IMR-90 (cell line): ENCODE measurements around the gene GLIS1. TPM values are rescaled to one million over a fixed set of nuclear protein-coding genes. Genes with fewer than 3 reads are reported as not detected.

Experiments used
- ATAC-seq: fragments of 200-7000 bp; cut with Tn5 transposase; 2 replicates; pipeline ENCODE4 v1.9.1; 2020; ENCODE audit warnings: low read depth, mild to moderate bottlenecking, moderate library complexity
- BruUV-seq: library from RNA; stranded (reverse); fragments of 400-500 nt; replicated peaks from 2 replicates; lab custom pipeline; 2021; lab: Mats Ljungman, UMichigan
- CTCF ChIA-PET: fragments of 300-600 bp; formaldehyde crosslinking; extraction: SDS; loops from one replicate; lab custom pipeline; 2021; ENCODE audit warnings: antibody characterized with exemption; lab: Yijun Ruan, JAX
- POLR2A ChIA-PET: fragments of 300-600 bp; sonication (Branson Sonifier 250); formaldehyde crosslinking; loops from one replicate; lab custom pipeline; 2022; ENCODE audit warnings: antibody characterized with exemption; ENCODE audit not compliant: unreplicated experiment; lab: Charles Lee
- DNase-seq: peaks from one replicate; pipeline ENCODE4 v3.0.0; 2013
- H2AFZ ChIP-seq: replicated peaks from 2 replicates; pipeline ENCODE3; 2013; ENCODE audit warnings: low read length, mild to moderate bottlenecking; ENCODE audit not compliant: poor library complexity
- H2AK5ac ChIP-seq: 2 replicates; pipeline ENCODE4 v1.6.1; 2013; ENCODE audit warnings: low read depth, low read length, inconsistent platforms
- H2AK9ac ChIP-seq: replicated peaks from 2 replicates; pipeline ENCODE3; 2013; ENCODE audit warnings: mild to moderate bottlenecking, low read depth, low read length, moderate library complexity; ENCODE audit not compliant: poor library complexity
- H2BK120ac ChIP-seq: 2 replicates; pipeline ENCODE4 v1.6.1; 2013; ENCODE audit warnings: low read depth, low read length, inconsistent platforms
- H2BK15ac ChIP-seq: 3 replicates; pipeline ENCODE4 v1.6.1; 2013; ENCODE audit warnings: low read depth, low read length, inconsistent platforms
- H2BK20ac ChIP-seq: 2 replicates; pipeline ENCODE4 v1.6.1; 2013; ENCODE audit warnings: low read depth, mild to moderate bottlenecking, inconsistent platforms, low read length, moderate library complexity
- H2BK5ac ChIP-seq: 2 replicates; pipeline ENCODE4 v1.6.1; 2013; ENCODE audit warnings: mild to moderate bottlenecking, low read depth, low read length, inconsistent platforms; ENCODE audit not compliant: poor library complexity, severe bottlenecking
- H3K14ac ChIP-seq: replicated peaks from 2 replicates; pipeline ENCODE4 v1.6.1; 2013; ENCODE audit warnings: low read depth, low read length, inconsistent platforms
- H3K18ac ChIP-seq: 2 replicates; pipeline ENCODE4 v1.6.1; 2013; ENCODE audit warnings: low read depth, low read length, control low read depth
- H3K23ac ChIP-seq: 2 replicates; pipeline ENCODE4 v1.6.1; 2013; ENCODE audit warnings: low read depth, low read length, inconsistent platforms
- H3K27ac ChIP-seq: 2 replicates; pipeline ENCODE4 v1.5.1; 2013; ENCODE audit warnings: mild to moderate bottlenecking, control low read depth, low read length; ENCODE audit not compliant: insufficient read depth
- H3K27me3 ChIP-seq: 2 replicates; pipeline ENCODE4 v1.6.1; 2013; ENCODE audit warnings: low read length; ENCODE audit not compliant: control insufficient read depth, insufficient read depth
- H3K36me3 ChIP-seq: 2 replicates; pipeline ENCODE4 v1.6.1; 2013; ENCODE audit warnings: low read length, mixed read lengths; ENCODE audit not compliant: control insufficient read depth, insufficient read depth
- H3K4ac ChIP-seq: 2 replicates; pipeline ENCODE4 v1.6.1; 2013; ENCODE audit warnings: low read depth, low read length, inconsistent platforms
- H3K4me1 ChIP-seq: 2 replicates; pipeline ENCODE4 v1.6.1; 2013; ENCODE audit warnings: low read length, mixed read lengths; ENCODE audit not compliant: control insufficient read depth, insufficient read depth
- H3K4me2 ChIP-seq: 2 replicates; pipeline ENCODE4 v1.6.1; 2013; ENCODE audit warnings: low read depth, mild to moderate bottlenecking, control low read depth, low read length, moderate library complexity
- H3K4me3 ChIP-seq: 2 replicates; pipeline ENCODE4 v1.5.1; 2013; ENCODE audit warnings: low read depth, mild to moderate bottlenecking, control low read depth, low read length, moderate library complexity; ENCODE audit not compliant: insufficient read depth
- H3K56ac ChIP-seq: 2 replicates; pipeline ENCODE4 v1.6.1; 2013; ENCODE audit warnings: low read length, inconsistent platforms; ENCODE audit not compliant: insufficient read depth; ENCODE audit errors: extremely low read depth
- H3K79me1 ChIP-seq, 2 experiments: 2 replicates each; pipeline ENCODE4 v1.6.1; 2013; ENCODE audit warnings: low read length in 2 of 2, inconsistent platforms in 1 of 2, low read depth in 1 of 2
- H3K9ac ChIP-seq: 2 replicates; pipeline ENCODE4 v1.6.1; 2013; ENCODE audit warnings: low read depth, low read length, control low read depth
- H3K9me1 ChIP-seq: 2 replicates; pipeline ENCODE4 v1.6.1; 2013; ENCODE audit warnings: low read length, inconsistent platforms; ENCODE audit not compliant: insufficient read depth
- H3K9me3 ChIP-seq: 2 replicates; pipeline ENCODE4 v1.6.1; 2013; ENCODE audit warnings: low read length; ENCODE audit not compliant: control insufficient read depth, insufficient read depth
- H4K20me1 ChIP-seq: 2 replicates; pipeline ENCODE4 v1.6.1; 2013; ENCODE audit warnings: low read length, inconsistent platforms; ENCODE audit not compliant: insufficient read depth
- H4K5ac ChIP-seq: 2 replicates; pipeline ENCODE4 v1.6.1; 2013; ENCODE audit warnings: mild to moderate bottlenecking, low read depth, low read length, control low read depth
- H4K8ac ChIP-seq, 2 experiments: 2 replicates each; pipeline ENCODE4 v1.6.1; 2013; ENCODE audit warnings: low read depth in 2 of 2, low read length in 2 of 2, control low read depth in 1 of 2, inconsistent platforms in 1 of 2
- H4K91ac ChIP-seq: 2 replicates; pipeline ENCODE4 v1.6.1; 2013; ENCODE audit warnings: low read depth, low read length, inconsistent platforms; ENCODE audit not compliant: insufficient read depth
- BHLHE40 ChIP-seq: fragments of 150-350 bp; IDR thresholded peaks from 2 replicates; pipeline ENCODE4 v1.6.1; 2016; ENCODE audit warnings: mild to moderate bottlenecking, low read depth, low read length
- CEBPB ChIP-seq: IDR thresholded peaks from 2 replicates; pipeline ENCODE4 v1.6.1; 2012; ENCODE audit warnings: low read depth, low read length, improper control_type of control experiment
- CHD1 ChIP-seq: IDR thresholded peaks from 2 replicates; pipeline ENCODE4 v1.6.1; 2012; ENCODE audit warnings: low read depth, low read length, improper control_type of control experiment
- CTCF ChIP-seq: conservative IDR thresholded peaks from 2 replicates; pipeline ENCODE4 v1.5.1; 2012; ENCODE audit warnings: mild to moderate bottlenecking, low read depth, low read length, improper control_type of control experiment
- FOS ChIP-seq: fragments of 150-350 bp; IDR thresholded peaks from 2 replicates; pipeline ENCODE4 v1.6.1; 2016; ENCODE audit warnings: low read depth, low read length
- MXI1 ChIP-seq: IDR thresholded peaks from 2 replicates; pipeline ENCODE4 v1.6.1; 2012; ENCODE audit warnings: low read depth, mild to moderate bottlenecking, low read length, moderate library complexity, borderline replicate concordance
- NFE2L2 ChIP-seq: fragments of 150-350 bp; IDR thresholded peaks from 2 replicates; pipeline ENCODE4 v1.6.1; 2016; ENCODE audit warnings: low read depth, mild to moderate bottlenecking, low read length
- POLR2A ChIP-seq: IDR thresholded peaks from 2 replicates; pipeline ENCODE4 v1.6.1; 2012; ENCODE audit warnings: mild to moderate bottlenecking, low read depth, low read length
- RAD21 ChIP-seq: IDR thresholded peaks from 2 replicates; pipeline ENCODE4 v1.6.1; 2012; ENCODE audit warnings: low read length, improper control_type of control experiment
- RCOR1 ChIP-seq: IDR thresholded peaks from 2 replicates; pipeline ENCODE4 v1.6.1; 2012; ENCODE audit warnings: mild to moderate bottlenecking, low read length, improper control_type of control experiment; ENCODE audit not compliant: insufficient replicate concordance
- RFX5 ChIP-seq: IDR thresholded peaks from 2 replicates; pipeline ENCODE4 v1.8.0; 2012; ENCODE audit warnings: low read depth, mild to moderate bottlenecking, low read length, moderate library complexity
- SMC3 ChIP-seq: fragments of 150-350 bp; IDR thresholded peaks from 2 replicates; pipeline ENCODE4 v1.6.1; 2016; ENCODE audit warnings: low read depth, mild to moderate bottlenecking, antibody characterized with exemption, low read length, moderate library complexity
- WGBS, 2 experiments: methylation state at CpG; one replicate each; pipeline versions ENCODE4 v1.1.5 to v1.1.7; 2013; ENCODE audit warnings: missing lambda C conversion rate in 2 of 2; ENCODE audit not compliant: insufficient read length in 1 of 2; ENCODE audit errors: extremely low coverage in 2 of 2; 5-methylcytosine and 5-hydroxymethylcytosine counted together
- dilution Hi-C: fragments of 300-500 bp; cut with HindIII; formaldehyde crosslinking; loops from one replicate; pipeline ENCODE4 v1.14.3; 2018; ENCODE audit warnings: low sequenced_read_pairs; ENCODE audit not compliant: unreplicated experiment
- in situ Hi-C: fragments of 300-500 bp; cut with MboI; formaldehyde crosslinking; loops from 3 replicates; pipeline ENCODE4 v1.14.3; 2019; ENCODE audit warnings: low sequenced_read_pairs, inconsistent platforms, mixed read lengths
- intact Hi-C: fragments of 100-400 bp; cut with micrococcal nuclease; formaldehyde crosslinking; loops from 2 replicates; pipeline ENCODE4 v1.10.0; 2022
- polyA plus RNA-seq, 3 experiments: library from polyadenylated mRNA; depleted of rRNA; stranded (reverse); fragments of >200 nt; gene quantifications; 2 replicates each; pipeline ENCODE4 v1.2.3, GENCODE V29; 2012; ENCODE audit warnings: low replicate concordance in 1 of 3
- total RNA-seq: library from RNA; depleted of rRNA; stranded (reverse); fragments of >200 nt; gene quantifications from 2 replicates; pipeline ENCODE4 v1.2.3, GENCODE V29; 2012
- TF ChIP-seq, protein P1 (sequence below): fragments of 150-350 bp; IDR thresholded peaks from 2 replicates; pipeline ENCODE4 v1.6.1; 2016; ENCODE audit warnings: low read depth, mild to moderate bottlenecking, low read length, moderate library complexity, borderline replicate concordance
- TF ChIP-seq, protein P2 (sequence below): fragments of 150-350 bp; IDR thresholded peaks from 2 replicates; pipeline ENCODE4 v1.6.1; 2017; ENCODE audit warnings: mild to moderate bottlenecking, antibody characterized with exemption, low read length, low read depth

Gene GLIS1
- total and polyA plus RNA-seq, 2 of the 4 experiments (the other 2 are of a cell fraction), result 0.18 to 2.3 TPM

- WGBS, 2 experiments, result no CpG with 5 or more reads among the region's 10 CpGs
- TF ChIP-seq SMC3 (no peak), BHLHE40 (no peak), MXI1 (no peak), FOS (no peak), NFE2L2 (no peak), CHD1 (no peak), RAD21 (no peak), CEBPB (no peak), POLR2A (no peak), CTCF (no peak), RFX5 (no peak), RCOR1 (no peak)
- TF ChIP-seq, protein P1, sequence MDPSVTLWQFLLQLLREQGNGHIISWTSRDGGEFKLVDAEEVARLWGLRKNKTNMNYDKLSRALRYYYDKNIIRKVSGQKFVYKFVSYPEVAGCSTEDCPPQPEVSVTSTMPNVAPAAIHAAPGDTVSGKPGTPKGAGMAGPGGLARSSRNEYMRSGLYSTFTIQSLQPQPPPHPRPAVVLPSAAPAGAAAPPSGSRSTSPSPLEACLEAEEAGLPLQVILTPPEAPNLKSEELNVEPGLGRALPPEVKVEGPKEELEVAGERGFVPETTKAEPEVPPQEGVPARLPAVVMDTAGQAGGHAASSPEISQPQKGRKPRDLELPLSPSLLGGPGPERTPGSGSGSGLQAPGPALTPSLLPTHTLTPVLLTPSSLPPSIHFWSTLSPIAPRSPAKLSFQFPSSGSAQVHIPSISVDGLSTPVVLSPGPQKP, result no peak
- TF ChIP-seq, protein P2, sequence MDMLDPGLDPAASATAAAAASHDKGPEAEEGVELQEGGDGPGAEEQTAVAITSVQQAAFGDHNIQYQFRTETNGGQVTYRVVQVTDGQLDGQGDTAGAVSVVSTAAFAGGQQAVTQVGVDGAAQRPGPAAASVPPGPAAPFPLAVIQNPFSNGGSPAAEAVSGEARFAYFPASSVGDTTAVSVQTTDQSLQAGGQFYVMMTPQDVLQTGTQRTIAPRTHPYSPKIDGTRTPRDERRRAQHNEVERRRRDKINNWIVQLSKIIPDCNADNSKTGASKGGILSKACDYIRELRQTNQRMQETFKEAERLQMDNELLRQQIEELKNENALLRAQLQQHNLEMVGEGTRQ, result no peak
Observed at GRCh38 chr1:53552146-53552861, 186.7 kb downstream of the GLIS1 start.

More at GRCh38 chr1:53552146-53552861, 186.7 kb downstream of the GLIS1 start:
- peaks cover 0 to 16% of the 10 kb centered on the region in 2 experiments; a peak in 1 of 4 replicates for H3K79me1 ChIP-seq
- intact Hi-C loops (no loop called here), dilution Hi-C loops (no loop called here), in situ Hi-C loops (no loop called here)
- ATAC-seq (peak; percentile 38; the same call in 1 of the 2 replicates), DNase-seq (peak; percentile 35)
- H4K5ac ChIP-seq, result no peak overlapping the region
- H2AK9ac ChIP-seq, result no peak overlapping the region
- H3K56ac ChIP-seq, result no peak overlapping the region
- H2BK5ac ChIP-seq, result no peak overlapping the region
- H3K4me1 ChIP-seq, result peaks cover 4% of the 10 kb centered on the region; the same call in 1 of the 2 replicates
- no TSS peak for BruUV-seq
- no peak overlapping the region for H4K8ac ChIP-seq
- H3K4ac ChIP-seq, result no peak overlapping the region
- no peak overlapping the region for H3K14ac ChIP-seq
- no peak overlapping the region for H2AFZ ChIP-seq
- no peak overlapping the region for H4K91ac ChIP-seq
- POLR2A ChIA-PET, result no interaction called here
- peaks cover 22% of the 10 kb centered on the region for H4K20me1 ChIP-seq
- H3K4me3 ChIP-seq, result no peak overlapping the region
- no peak overlapping the region for H2BK15ac ChIP-seq
- H3K9ac ChIP-seq, result no peak overlapping the region
- H3K4me2 ChIP-seq, result no peak overlapping the region
- H3K27me3 ChIP-seq, result no peaks in the 10 kb centered on the region
- H3K23ac ChIP-seq, result no peak overlapping the region
- H3K9me1 ChIP-seq, result peaks cover 18% of the 10 kb centered on the region
- H2BK20ac ChIP-seq, result no peak overlapping the region
- CTCF ChIA-PET, result interaction anchor here (1.2 kb wide), 1 partner anchor 19 kb away, joined by 3 read pairs; no protein-coding TSS in a partner anchor
- no peaks in the 10 kb centered on the region for H3K9me3 ChIP-seq
- no peak overlapping the region for H2BK120ac ChIP-seq
- no peak overlapping the region for H3K18ac ChIP-seq
- H3K36me3 ChIP-seq, result peaks cover 2% of the 10 kb centered on the region; the same call in 1 of the 2 replicates
- no peak overlapping the region for H3K27ac ChIP-seq
- H2AK5ac ChIP-seq, result no peak overlapping the region
